Naive B cell (primary cell): Measurements from ENCODE around the gene PPP4R4. TPM values are rescaled to one million over a fixed set of nuclear protein-coding genes. Genes with fewer than 3 reads are reported as not detected.
A peak's percentile ranks its signal among the peaks of the same experiment; 100 is the strongest.
"Not testable (repeated sequence)": the region's sequence is repeated elsewhere in the genome, so short reads cannot be mapped to it uniquely, and the experiment has no call there.

Experiments used
- ATAC-seq, 2 donors: fragments of 150-1000 bp; cut with Tn5 transposase; 2 replicates each; pipeline ENCODE4 v1.10.0; 2021; ENCODE audit warnings: low read depth in 2 of 2, mild to moderate bottlenecking in 2 of 2, moderate library complexity in 2 of 2
- DNase-seq: peaks from one replicate; pipeline ENCODE4 v3.0.0; 2022
- H3K27ac Mint-ChIP-seq, 6 donors: one replicate each; pipeline ENCODE4 v1.8.0; 2020 to 2022; ENCODE audit warnings: mild to moderate bottlenecking in 6 of 6, mixed read lengths in 6 of 6, moderate library complexity in 5 of 6, inconsistent platforms in 2 of 6
- H3K27me3 Mint-ChIP-seq, 3 donors: one replicate each; pipeline ENCODE4 v1.8.0; 2021 to 2022; ENCODE audit warnings: mixed read lengths in 3 of 3, mild to moderate bottlenecking in 1 of 3
- H3K36me3 Mint-ChIP-seq, 2 donors: one replicate each; pipeline ENCODE4 v1.8.0; 2020 to 2022; ENCODE audit warnings: mixed read lengths in 2 of 2, inconsistent platforms in 1 of 2, mild to moderate bottlenecking in 1 of 2
- H3K4me1 Mint-ChIP-seq, 3 donors: one replicate each; pipeline ENCODE4 v1.8.0; 2020 to 2022; ENCODE audit warnings: mixed read lengths in 3 of 3, inconsistent platforms in 1 of 3, mild to moderate bottlenecking in 1 of 3, moderate library complexity in 1 of 3
- H3K4me3 Mint-ChIP-seq, 8 donors: one replicate each; pipeline ENCODE4 v1.8.0; 2020 to 2022; ENCODE audit warnings: mild to moderate bottlenecking in 8 of 8, mixed read lengths in 8 of 8, moderate library complexity in 8 of 8, inconsistent platforms in 2 of 8
- H3K9me3 Mint-ChIP-seq, 7 donors: one replicate each; pipeline ENCODE4 v1.8.0; 2020 to 2022; ENCODE audit warnings: mixed read lengths in 7 of 7, mild to moderate bottlenecking in 5 of 7, inconsistent platforms in 2 of 7, moderate library complexity in 1 of 7
- polyA plus RNA-seq, 6 donors: library from polyadenylated mRNA; unstranded; fragments of 300-500 nt; fragmentation: Illumina TruSeq; gene quantifications; one replicate each; pipeline ENCODE4 v1.2.3, GENCODE V29; 2021; ENCODE audit warnings: low read depth in 6 of 6

PPP4R4 gene
- polyA plus RNA-seq, 6 donors from 2014 or later: 0.09 TPM; not detected in 5

DNA sequence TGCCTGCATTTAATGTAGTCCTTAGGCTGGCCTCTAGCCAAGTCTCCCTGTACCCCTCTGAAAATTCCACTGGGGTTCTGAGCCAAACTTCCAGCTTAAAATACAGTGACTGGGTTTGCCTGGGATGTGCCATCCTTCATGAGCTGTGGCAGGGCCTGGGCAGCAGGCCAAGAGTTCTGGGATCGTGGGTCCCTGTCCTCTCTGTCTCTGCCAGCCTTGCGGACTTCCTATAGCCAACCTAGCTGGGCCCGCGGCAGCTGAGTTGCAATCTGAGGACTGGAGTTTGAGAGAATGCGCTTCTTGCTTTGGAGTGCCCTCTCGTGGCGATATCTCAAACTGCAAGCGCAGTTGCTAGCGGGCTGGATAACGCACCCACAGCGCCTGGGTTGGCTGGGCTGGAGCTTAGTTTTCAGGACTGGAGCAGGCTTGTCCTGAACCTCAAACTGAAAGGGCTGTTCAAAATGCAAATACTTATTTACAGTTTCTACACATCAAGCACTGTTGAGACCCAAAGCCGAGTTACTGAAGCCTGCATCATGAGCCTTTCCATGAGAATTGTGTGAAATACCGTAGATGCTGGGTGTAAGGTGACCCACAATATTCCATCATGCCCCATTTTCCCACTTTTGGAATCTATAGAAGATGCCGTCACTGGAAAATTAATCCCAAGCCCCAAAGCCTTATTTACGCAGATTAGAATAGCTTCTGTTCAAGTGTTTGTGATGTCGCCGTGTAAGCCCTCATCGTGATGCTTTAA lies 37.4 kb upstream of the PPP4R4 start:
- Mint-ChIP-seq H3K4me1 (peaks cover 0 to 5% (median 0%) of the 10 kb centered on the region in 3 donors), H3K27ac (no peak overlapping the region), H3K4me3 (no peak overlapping the region), H3K36me3 (peaks cover 0 to 10% of the 10 kb centered on the region in 2 donors), H3K9me3 (peaks cover 2 to 15% (median 7%) of the 10 kb centered on the region in 7 donors), H3K27me3 (peaks cover 23 to 31% (median 24%) of the 10 kb centered on the region in 3 donors)
- DNase-seq: peak; percentile 70
- ATAC-seq: peak; percentile 88 to 91

DNA sequence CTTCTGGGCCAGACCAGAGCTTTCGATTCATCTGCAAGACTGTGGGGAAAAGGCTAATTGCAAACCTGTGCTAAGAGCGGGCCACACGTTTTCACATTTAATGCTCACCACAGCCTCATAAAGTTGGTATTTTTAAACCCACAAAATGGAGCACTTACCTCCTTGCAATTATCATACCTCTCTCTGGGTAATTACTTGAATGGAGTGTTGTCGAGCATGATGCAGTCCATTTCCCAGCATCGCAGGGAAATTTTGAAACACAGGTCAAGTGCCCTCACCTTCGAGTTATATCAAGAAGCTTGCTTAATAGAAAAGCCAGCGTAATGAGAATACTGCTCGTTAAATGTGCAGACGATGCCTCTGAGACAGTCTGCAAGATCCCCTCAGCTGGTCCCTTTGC lies 35.9 kb upstream of the PPP4R4 start:
- Mint-ChIP-seq H3K27me3 (peaks cover 23 to 26% (median 24%) of the 10 kb centered on the region in 3 donors), H3K27ac (no peak overlapping the region), H3K9me3 (peaks cover 2 to 15% (median 7%) of the 10 kb centered on the region in 7 donors), H3K36me3 (peaks cover 0 to 10% of the 10 kb centered on the region in 2 donors), H3K4me3 (no peak overlapping the region), H3K4me1 (peaks cover 0 to 5% (median 0%) of the 10 kb centered on the region in 3 donors)
- no peak for DNase-seq
- no peak for ATAC-seq

DNA sequence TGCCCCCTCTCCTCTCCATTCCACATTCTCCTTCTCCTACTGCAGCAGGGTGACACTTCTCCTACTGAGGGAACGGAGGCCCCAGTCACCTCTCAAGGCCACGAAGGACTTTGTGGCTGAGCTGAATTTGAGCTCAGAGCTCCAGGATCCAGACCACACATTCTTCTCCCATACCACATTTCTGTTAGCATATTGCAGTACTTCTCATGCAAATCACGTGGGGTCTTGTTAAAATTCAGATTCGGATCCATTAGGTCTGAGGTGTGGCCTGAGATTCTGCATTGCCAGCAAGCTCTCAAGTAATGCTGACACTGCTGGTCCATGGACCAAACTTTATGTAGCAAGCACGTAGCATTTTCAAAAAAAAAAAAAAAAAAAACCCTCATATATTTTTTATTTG lies 35.1 kb upstream of the PPP4R4 start:
- Mint-ChIP-seq H3K36me3 (peaks cover 0 to 10% of the 10 kb centered on the region in 2 donors), H3K27me3 (peaks cover 20 to 26% (median 23%) of the 10 kb centered on the region in 3 donors), H3K9me3 (peaks cover 2 to 15% (median 7%) of the 10 kb centered on the region in 7 donors), H3K27ac (no peak overlapping the region), H3K4me1 (peaks cover 0 to 5% (median 0%) of the 10 kb centered on the region in 3 donors), H3K4me3 (no peak overlapping the region)
- DNase-seq (no peak), ATAC-seq (no peak)

DNA sequence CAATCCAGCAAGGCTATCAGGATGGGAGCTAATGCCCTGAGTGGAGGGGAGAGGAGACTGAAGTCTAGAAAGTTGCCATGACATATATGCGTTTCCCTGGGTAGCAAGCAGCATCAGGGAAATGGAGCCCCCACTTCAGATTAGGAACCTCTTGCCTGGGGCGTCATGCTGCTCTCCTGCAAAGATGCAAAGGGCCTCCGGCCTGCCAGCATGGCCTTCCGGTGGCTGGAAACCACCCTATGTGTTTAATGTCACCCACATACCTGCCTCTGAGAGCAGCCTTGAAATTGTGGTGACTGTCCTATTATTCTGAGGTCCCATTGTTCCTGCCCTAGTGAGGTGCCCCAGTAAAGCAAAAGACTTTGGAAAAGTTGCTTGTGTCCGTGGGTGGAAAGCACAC lies 34.7 kb upstream of the PPP4R4 start:
- H3K27ac Mint-ChIP-seq: no peak overlapping the region
- DNase-seq (no peak), ATAC-seq (no peak)
- peaks cover 0 to 10% of the 10 kb centered on the region in 2 donors for H3K36me3 Mint-ChIP-seq
- H3K27me3 Mint-ChIP-seq: peaks cover 19 to 26% (median 23%) of the 10 kb centered on the region in 3 donors
- H3K4me3 Mint-ChIP-seq: no peak overlapping the region
- H3K9me3 Mint-ChIP-seq: peaks cover 2 to 15% (median 7%) of the 10 kb centered on the region in 7 donors
- H3K4me1 Mint-ChIP-seq: peaks cover 0 to 5% (median 0%) of the 10 kb centered on the region in 3 donors

DNA sequence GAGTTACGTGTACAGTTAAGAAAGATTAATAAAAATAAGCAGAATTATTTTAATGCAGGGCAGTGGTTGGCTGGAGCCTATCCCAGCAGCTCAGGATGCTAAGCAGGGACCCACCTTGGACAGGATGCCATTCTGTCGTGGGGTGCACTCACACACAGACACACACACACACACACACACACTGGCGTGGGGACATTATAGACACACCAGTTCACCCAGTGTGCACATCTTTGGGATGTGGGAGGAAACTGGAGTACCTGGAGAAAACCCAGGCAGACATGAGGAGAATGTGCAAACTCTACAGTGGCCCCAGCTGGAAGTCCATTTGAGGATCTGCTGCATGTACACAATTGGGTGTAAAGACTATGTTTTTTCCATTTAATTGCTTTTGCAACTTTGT lies 31.9 kb upstream of the PPP4R4 start:
- DNase-seq: no peak
- Mint-ChIP-seq H3K36me3 (no peaks in the 10 kb centered on the region), H3K4me1 (no peaks in the 10 kb centered on the region), H3K27me3 (peaks cover 6 to 9% (median 8%) of the 10 kb centered on the region in 3 donors), H3K9me3 (no peaks in the 10 kb centered on the region), H3K4me3 (no peak overlapping the region), H3K27ac (no peak overlapping the region)
- ATAC-seq: no peak

DNA sequence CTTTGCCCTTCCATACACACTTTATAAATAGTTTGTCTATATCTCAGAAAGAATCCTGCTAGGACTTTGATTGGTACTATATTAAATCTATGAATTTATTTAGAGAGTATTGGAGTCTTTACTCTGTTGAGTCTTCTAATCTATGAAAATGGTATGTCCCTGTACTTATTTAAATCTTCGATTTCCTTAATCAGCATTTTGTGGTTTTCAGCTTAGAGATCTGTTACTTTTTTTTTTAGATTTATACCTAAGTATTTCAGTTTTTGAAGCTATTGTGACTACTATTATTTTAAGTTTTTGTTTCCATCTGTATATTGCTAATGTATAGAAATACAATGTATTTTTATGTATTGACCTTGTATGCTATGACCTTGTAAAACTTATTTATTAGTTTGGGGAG lies 31.3 kb upstream of the PPP4R4 start:
- no peak overlapping the region for H3K4me3 Mint-ChIP-seq
- no peaks in the 10 kb centered on the region for H3K4me1 Mint-ChIP-seq
- peaks cover 6 to 9% (median 8%) of the 10 kb centered on the region in 3 donors for H3K27me3 Mint-ChIP-seq
- no peaks in the 10 kb centered on the region for H3K36me3 Mint-ChIP-seq
- H3K27ac Mint-ChIP-seq: peak overlapping the region in 1 of 6 donors; percentile 6
- DNase-seq (no peak), ATAC-seq (no peak)
- no peaks in the 10 kb centered on the region for H3K9me3 Mint-ChIP-seq

DNA sequence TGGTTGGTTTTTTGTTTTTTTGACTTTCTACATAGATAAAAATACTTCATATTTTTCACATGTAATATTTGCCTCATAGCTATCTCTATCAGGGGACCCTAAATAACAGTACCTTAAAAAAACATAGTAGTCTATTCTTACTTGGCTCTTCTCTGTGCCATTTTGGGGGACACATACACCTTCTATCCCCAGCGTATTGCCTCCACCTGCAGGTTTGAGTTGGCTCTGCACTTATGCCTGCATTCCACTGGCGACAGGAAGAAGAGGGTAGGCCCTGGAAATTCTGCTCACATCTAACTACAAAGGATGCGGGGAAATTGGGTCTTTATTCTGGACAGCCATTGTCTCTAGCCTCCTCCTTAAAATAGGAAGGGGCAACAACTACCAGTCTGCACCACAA lies 30.9 kb upstream of the PPP4R4 start:
- no peaks in the 10 kb centered on the region for H3K4me1 Mint-ChIP-seq
- H3K27me3 Mint-ChIP-seq: peaks cover 9 to 10% (median 9%) of the 10 kb centered on the region in 3 donors
- no peak for ATAC-seq
- no peak overlapping the region for H3K4me3 Mint-ChIP-seq
- H3K27ac Mint-ChIP-seq: no peak overlapping the region
- H3K36me3 Mint-ChIP-seq: no peaks in the 10 kb centered on the region
- H3K9me3 Mint-ChIP-seq: no peaks in the 10 kb centered on the region
- no peak for DNase-seq

DNA sequence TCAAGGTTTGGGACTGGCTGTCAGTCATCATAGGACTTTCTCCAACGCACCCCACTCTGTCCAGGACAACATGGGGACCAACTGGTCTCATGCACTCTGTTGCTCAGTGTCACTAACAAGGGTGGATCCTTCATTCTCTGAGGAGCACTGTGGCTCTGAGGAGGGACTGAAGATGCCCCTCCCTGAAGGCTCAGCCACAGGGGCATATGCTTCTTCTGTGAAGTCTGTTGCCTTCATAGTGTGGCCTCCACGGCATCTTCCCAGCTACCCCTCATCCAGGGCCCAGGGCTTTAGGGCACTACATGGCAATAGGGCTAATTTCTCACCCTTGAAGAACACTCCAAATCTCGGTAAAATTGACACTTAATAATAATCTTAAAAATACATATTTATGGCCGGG lies 30.4 kb upstream of the PPP4R4 start:
- no peaks in the 10 kb centered on the region for H3K9me3 Mint-ChIP-seq
- no peaks in the 10 kb centered on the region for H3K4me1 Mint-ChIP-seq
- no peak overlapping the region for H3K27ac Mint-ChIP-seq
- DNase-seq (no peak), ATAC-seq (no peak)
- peaks cover 7 to 12% (median 12%) of the 10 kb centered on the region in 3 donors for H3K27me3 Mint-ChIP-seq
- H3K36me3 Mint-ChIP-seq: no peaks in the 10 kb centered on the region
- no peak overlapping the region for H3K4me3 Mint-ChIP-seq

DNA sequence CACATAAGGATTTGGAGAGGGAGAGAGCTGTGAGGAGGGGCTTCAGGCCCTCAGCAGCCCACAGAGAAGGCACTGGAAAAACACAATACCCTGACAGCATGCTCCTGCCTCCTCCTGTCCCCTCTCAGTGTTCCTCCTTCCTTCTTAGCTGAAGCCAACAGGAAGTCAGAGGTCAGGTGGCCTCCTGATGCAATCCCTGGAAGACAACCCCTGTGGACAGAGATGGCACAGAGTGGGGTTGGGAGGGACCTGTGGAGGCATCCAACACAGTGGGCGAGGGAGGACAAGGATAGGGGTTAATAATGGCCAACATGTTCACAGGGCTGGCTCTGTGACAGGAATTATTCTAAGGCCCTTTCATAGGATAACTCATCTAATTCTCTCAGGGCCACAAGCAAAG lies 29.4 kb upstream of the PPP4R4 start:
- Mint-ChIP-seq H3K27ac (no peak overlapping the region), H3K27me3 (peaks cover 7 to 16% (median 12%) of the 10 kb centered on the region in 3 donors), H3K4me1 (no peaks in the 10 kb centered on the region), H3K4me3 (no peak overlapping the region), H3K9me3 (no peaks in the 10 kb centered on the region), H3K36me3 (no peaks in the 10 kb centered on the region)
- no peak for ATAC-seq
- DNase-seq: no peak

DNA sequence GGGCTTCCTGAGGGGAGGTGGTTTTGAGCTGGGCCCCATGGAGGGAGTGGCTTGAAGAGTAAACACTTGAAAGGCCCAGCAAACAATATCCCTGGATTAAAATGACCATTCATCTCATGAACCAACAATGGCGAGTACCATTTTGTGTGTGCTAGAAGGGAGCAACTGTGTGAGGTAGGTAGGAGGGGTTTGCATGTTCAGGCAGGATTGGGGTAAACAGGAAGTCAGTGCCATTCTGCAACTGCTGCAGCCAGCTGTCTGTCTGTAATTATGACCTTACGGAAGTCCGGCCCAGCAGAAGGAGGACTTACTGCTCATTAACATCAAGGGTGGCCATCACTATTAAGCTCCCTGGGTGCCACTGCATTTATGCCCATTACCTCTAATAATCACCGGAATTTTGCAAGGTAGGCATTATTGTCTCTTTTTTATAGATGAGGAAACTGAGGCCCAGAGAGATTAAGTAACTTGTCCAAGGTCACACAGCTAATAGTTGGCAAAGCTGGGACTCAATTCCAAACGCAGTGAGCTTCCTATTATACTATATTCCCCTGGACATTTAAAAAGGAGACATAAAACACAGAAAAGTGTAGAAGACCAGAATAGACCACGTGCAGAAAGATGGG lies 28.1 kb upstream of the PPP4R4 start:
- no peak for ATAC-seq

DNA sequence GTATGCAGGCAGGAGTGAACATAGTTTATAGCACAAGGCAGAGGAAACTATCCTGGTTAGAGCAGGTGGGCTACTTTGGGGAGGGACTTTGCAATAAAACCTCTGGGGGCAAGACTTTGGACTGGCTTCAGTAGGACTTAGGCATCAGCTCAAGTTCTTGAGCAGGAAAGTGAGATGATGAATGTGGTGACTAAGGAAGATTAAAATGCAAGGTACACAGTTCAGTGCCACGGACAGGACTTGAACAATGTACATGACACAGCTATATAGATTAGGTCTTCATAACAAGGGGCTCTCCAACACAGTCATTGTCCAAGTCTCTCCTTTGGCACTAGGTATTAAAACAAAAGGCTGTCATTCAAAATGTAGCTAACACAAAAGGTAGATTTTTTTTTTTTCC lies 21.4 kb upstream of the PPP4R4 start:
- Mint-ChIP-seq H3K4me3 (no peak overlapping the region), H3K36me3 (no peaks in the 10 kb centered on the region), H3K4me1 (no peaks in the 10 kb centered on the region), H3K9me3 (peaks cover 0 to 7% (median 0%) of the 10 kb centered on the region in 7 donors), H3K27me3 (peaks cover 31 to 73% (median 50%) of the 10 kb centered on the region in 3 donors), H3K27ac (no peak overlapping the region)
- no peak for DNase-seq
- no peak for ATAC-seq

More for the DNA sequence above, 28.1 kb upstream of the PPP4R4 start:
- DNase-seq: no peak
- no peaks in the 10 kb centered on the region for H3K9me3 Mint-ChIP-seq
- H3K4me3 Mint-ChIP-seq: no peak overlapping the region
- H3K36me3 Mint-ChIP-seq: no peaks in the 10 kb centered on the region
- H3K4me1 Mint-ChIP-seq: no peaks in the 10 kb centered on the region
- peaks cover 10 to 26% (median 25%) of the 10 kb centered on the region in 3 donors for H3K27me3 Mint-ChIP-seq
- no peak overlapping the region for H3K27ac Mint-ChIP-seq

DNA sequence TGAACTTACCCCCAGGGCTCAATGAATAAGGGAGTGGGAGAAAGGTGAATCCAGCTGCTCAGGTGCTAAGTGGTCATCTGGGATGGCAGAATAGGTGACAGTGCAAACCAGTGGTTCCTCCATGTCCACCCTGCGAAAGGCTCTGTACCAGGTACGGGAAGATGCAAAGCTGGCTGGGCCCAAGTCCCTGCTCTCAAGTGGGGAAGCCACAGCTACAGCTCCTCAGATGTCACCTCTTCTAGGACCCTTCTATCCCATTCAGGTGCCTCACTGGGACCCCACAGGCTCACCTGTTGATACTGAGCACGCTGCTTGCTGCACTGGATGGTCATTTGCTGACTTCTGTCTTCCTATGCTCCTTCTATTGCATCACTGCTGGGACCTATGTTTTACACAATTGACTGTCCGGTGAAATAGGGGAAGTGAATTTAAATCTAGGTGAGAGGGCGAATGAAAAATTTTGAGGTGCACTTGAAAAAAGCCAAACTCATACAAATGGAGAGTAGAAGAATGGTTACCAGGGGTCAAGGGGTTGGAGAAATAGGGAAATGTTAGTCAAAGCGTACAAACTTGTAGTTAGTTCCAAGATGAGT lies 20.3 kb upstream of the PPP4R4 start:
- Mint-ChIP-seq H3K4me1 (no peaks in the 10 kb centered on the region), H3K9me3 (peaks cover 0 to 7% (median 0%) of the 10 kb centered on the region in 7 donors), H3K27me3 (peaks cover 31 to 69% (median 52%) of the 10 kb centered on the region in 3 donors), H3K4me3 (no peak overlapping the region), H3K27ac (no peak overlapping the region), H3K36me3 (no peaks in the 10 kb centered on the region)
- ATAC-seq: no peak
- no peak for DNase-seq

DNA sequence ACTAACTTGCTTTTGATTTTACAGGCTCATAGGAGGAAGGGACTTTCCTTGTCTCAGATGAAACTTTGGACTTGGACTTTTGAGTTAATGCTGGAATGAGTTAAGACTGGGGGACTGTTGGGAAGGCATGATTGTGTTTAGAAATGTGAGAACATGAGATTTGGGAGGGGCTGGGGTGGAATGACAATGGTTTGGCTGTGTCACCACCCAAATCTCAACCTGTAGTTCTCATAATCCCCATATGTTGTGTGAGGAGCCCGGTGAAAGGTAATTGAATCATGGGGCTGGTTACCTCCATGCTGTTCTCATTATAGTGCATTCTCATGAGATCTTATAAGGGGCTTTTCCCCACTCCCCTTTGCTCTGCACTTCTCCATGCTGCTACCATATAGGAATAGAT lies 18.0 kb upstream of the PPP4R4 start:
- not testable (repeated sequence) for H3K9me3 Mint-ChIP-seq, DNase-seq, H3K36me3 Mint-ChIP-seq, H3K4me1 Mint-ChIP-seq, H3K4me3 Mint-ChIP-seq, ATAC-seq, H3K27ac Mint-ChIP-seq
- peaks cover 30 to 59% (median 51%) of the 10 kb centered on the region in 3 donors for H3K27me3 Mint-ChIP-seq
